Activated T-helper 1 cell treated with anti-CD3 and anti-CD28 coated beads, Interleukin-2, amount 50 U/mL, for 16 hours (primary cell): ENCODE results near the gene FPR1.
"Not testable (repeated sequence)": the region's sequence is repeated elsewhere in the genome, so short reads cannot be mapped to it uniquely, and the experiment has no call there.

ENCODE experiments used
- DNase-seq, 2 donors: peaks; one replicate each; pipeline ENCODE4 v3.0.0-alpha.2; 2020; ENCODE audit warnings: low read depth in 1 of 2, low spot score in 1 of 2

FPR1 gene

GRCh38 chr19:51779703-51780102, 28.0 kb upstream of the FPR1 start:
- no peak for DNase-seq

GRCh38 chr19:51779181-51779580, 27.5 kb upstream of the FPR1 start:
- DNase-seq, result no peak

GRCh38 chr19:51777570-51778462, 26.1 kb upstream of the FPR1 start:
- DNase-seq, result peak in 1 of 2 donors; percentile 3

GRCh38 chr19:51776561-51776960, 24.9 kb upstream of the FPR1 start:
- DNase-seq, result not testable (repeated sequence)

- DNase-seq, result no peak
Measured at GRCh38 chr19:51772977-51773376, 21.3 kb upstream of the FPR1 start.

GRCh38 chr19:51771376-51772130, 19.9 kb upstream of the FPR1 start:
- no peak for DNase-seq

GRCh38 chr19:51766461-51766860, 14.8 kb upstream of the FPR1 start:
- no peak for DNase-seq

- DNase-seq, result no peak
Measured at GRCh38 chr19:51765086-51765485, 13.4 kb upstream of the FPR1 start.

GRCh38 chr19:51761696-51762095, 10.0 kb upstream of the FPR1 start:
- no peak for DNase-seq

GRCh38 chr19:51760697-51761356, 9.1 kb upstream of the FPR1 start, which contains the start of gene FPR2:
TSS of gene FPR2 (plus strand) at chr19:51761180. CDS start at chr19:51768659, 7,479 bp downstream.
- no peak for DNase-seq

- no peak for DNase-seq
Measured at GRCh38 chr19:51755571-51755970, 3.9 kb upstream of the FPR1 start.

- DNase-seq, result no peak
Measured at GRCh38 chr19:51754770-51755169, 3.1 kb upstream of the FPR1 start.

GRCh38 chr19:51754109-51754508, 2.4 kb upstream of the FPR1 start:
- DNase-seq, result no peak

- DNase-seq, result no peak
Measured at GRCh38 chr19:51750400-51751094, 1.1 kb downstream of the FPR1 start.

GRCh38 chr19:51749979-51750378, 1.7 kb downstream of the FPR1 start:
- DNase-seq, result no peak

- DNase-seq, result no peak
Measured at GRCh38 chr19:51746731-51747130, 4.9 kb downstream of the FPR1 start.

- DNase-seq, result no peak
Measured at GRCh38 chr19:51743405-51743804, 8.3 kb downstream of the FPR1 start.

- DNase-seq, result no peak
Measured at GRCh38 chr19:51742789-51743188, 8.9 kb downstream of the FPR1 start.

GRCh38 chr19:51740356-51740755, 11.3 kb downstream of the FPR1 start:
- DNase-seq, result no peak

- no peak for DNase-seq
Measured at GRCh38 chr19:51739466-51740213, 12.0 kb downstream of the FPR1 start.
